Ovary (tissue), 3 donors: ENCODE measurements around the gene TMEM240.

Experiments used
- EP300 ChIP-seq: sonication (generic); formaldehyde crosslinking; IDR thresholded peaks from one replicate; pipeline ENCODE4 v1.6.1; 2017; ENCODE audit warnings: antibody characterized with exemption
- POLR2A ChIP-seq: fragments of 450-650 bp; IDR thresholded peaks from one replicate; pipeline ENCODE4 v1.6.1; 2017; ENCODE audit warnings: antibody characterized with exemption, mild to moderate bottlenecking, moderate library complexity
- TF ChIP-seq, protein P1 (sequence below), 3 donors: fragments of 450-650 bp in 2 of 3; fragments of 200-600 bp in 1 of 3; IDR thresholded peaks; one replicate each; pipeline versions ENCODE4 v1.5.1 to v1.8.0; 2016 to 2022; ENCODE audit warnings: antibody characterized with exemption in 3 of 3, mild to moderate bottlenecking in 1 of 3
- donor health status: DM: no; HTN: no; CAD: no.

DNA sequence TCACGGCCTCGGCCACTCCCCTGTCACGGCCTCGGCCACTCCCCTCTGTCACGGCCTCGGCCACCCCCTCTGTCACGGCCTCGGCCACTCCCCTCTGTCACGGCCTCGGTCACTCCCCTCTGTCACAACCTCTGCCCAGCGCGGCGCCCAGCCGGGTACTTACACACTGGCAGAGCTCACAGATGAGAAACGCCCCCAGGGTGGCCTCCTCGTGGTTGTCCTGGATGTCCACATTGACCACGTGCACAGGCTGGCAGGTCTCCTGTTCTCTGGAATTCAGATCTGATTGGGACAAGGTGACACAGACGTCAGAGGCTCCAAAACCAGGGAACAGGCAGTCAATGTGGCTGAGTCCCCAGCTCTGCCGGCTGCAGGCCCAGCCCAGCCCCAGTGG lies 3.3 kb upstream of the TMEM240 start:
- TF ChIP-seq, protein P1, sequence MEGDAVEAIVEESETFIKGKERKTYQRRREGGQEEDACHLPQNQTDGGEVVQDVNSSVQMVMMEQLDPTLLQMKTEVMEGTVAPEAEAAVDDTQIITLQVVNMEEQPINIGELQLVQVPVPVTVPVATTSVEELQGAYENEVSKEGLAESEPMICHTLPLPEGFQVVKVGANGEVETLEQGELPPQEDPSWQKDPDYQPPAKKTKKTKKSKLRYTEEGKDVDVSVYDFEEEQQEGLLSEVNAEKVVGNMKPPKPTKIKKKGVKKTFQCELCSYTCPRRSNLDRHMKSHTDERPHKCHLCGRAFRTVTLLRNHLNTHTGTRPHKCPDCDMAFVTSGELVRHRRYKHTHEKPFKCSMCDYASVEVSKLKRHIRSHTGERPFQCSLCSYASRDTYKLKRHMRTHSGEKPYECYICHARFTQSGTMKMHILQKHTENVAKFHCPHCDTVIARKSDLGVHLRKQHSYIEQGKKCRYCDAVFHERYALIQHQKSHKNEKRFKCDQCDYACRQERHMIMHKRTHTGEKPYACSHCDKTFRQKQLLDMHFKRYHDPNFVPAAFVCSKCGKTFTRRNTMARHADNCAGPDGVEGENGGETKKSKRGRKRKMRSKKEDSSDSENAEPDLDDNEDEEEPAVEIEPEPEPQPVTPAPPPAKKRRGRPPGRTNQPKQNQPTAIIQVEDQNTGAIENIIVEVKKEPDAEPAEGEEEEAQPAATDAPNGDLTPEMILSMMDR (IDR thresholded peaks at IDR 0.05): no peak
- TF ChIP-seq EP300 (no peak), POLR2A (no peak)
